LHCN-M2 (cell line): Measurements from ENCODE around the gene EDC4. TPM values are rescaled to one million over a fixed set of nuclear protein-coding genes. Genes with fewer than 3 reads are reported as not detected.
"Not testable (repeated sequence)": the region's sequence is repeated elsewhere in the genome, so short reads cannot be mapped to it uniquely, and the experiment has no call there.

Source experiments
- DNase-seq: peaks from one replicate; pipeline ENCODE4 v3.0.0-alpha.2; 2012; ENCODE audit warnings: low read depth
- polyA plus RNA-seq: library from polyadenylated mRNA; unstranded; fragments of >200 nt; gene quantifications from one replicate; pipeline ENCODE4 v1.2.1, GENCODE V29; 2012; ENCODE audit warnings: missing spikeins
- total RNA-seq: library from RNA; depleted of rRNA; stranded (reverse); fragments of >200 nt; gene quantifications from 2 replicates; pipeline ENCODE4 v1.2.3, GENCODE V29; 2014; rRNA removed

The EDC4 gene, protein sequence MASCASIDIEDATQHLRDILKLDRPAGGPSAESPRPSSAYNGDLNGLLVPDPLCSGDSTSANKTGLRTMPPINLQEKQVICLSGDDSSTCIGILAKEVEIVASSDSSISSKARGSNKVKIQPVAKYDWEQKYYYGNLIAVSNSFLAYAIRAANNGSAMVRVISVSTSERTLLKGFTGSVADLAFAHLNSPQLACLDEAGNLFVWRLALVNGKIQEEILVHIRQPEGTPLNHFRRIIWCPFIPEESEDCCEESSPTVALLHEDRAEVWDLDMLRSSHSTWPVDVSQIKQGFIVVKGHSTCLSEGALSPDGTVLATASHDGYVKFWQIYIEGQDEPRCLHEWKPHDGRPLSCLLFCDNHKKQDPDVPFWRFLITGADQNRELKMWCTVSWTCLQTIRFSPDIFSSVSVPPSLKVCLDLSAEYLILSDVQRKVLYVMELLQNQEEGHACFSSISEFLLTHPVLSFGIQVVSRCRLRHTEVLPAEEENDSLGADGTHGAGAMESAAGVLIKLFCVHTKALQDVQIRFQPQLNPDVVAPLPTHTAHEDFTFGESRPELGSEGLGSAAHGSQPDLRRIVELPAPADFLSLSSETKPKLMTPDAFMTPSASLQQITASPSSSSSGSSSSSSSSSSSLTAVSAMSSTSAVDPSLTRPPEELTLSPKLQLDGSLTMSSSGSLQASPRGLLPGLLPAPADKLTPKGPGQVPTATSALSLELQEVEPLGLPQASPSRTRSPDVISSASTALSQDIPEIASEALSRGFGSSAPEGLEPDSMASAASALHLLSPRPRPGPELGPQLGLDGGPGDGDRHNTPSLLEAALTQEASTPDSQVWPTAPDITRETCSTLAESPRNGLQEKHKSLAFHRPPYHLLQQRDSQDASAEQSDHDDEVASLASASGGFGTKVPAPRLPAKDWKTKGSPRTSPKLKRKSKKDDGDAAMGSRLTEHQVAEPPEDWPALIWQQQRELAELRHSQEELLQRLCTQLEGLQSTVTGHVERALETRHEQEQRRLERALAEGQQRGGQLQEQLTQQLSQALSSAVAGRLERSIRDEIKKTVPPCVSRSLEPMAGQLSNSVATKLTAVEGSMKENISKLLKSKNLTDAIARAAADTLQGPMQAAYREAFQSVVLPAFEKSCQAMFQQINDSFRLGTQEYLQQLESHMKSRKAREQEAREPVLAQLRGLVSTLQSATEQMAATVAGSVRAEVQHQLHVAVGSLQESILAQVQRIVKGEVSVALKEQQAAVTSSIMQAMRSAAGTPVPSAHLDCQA (N-terminal part only)
- 59.2 and 67.7 TPM in 2 replicates for total RNA-seq
- polyA plus RNA-seq, result 47.2 TPM

DNA sequence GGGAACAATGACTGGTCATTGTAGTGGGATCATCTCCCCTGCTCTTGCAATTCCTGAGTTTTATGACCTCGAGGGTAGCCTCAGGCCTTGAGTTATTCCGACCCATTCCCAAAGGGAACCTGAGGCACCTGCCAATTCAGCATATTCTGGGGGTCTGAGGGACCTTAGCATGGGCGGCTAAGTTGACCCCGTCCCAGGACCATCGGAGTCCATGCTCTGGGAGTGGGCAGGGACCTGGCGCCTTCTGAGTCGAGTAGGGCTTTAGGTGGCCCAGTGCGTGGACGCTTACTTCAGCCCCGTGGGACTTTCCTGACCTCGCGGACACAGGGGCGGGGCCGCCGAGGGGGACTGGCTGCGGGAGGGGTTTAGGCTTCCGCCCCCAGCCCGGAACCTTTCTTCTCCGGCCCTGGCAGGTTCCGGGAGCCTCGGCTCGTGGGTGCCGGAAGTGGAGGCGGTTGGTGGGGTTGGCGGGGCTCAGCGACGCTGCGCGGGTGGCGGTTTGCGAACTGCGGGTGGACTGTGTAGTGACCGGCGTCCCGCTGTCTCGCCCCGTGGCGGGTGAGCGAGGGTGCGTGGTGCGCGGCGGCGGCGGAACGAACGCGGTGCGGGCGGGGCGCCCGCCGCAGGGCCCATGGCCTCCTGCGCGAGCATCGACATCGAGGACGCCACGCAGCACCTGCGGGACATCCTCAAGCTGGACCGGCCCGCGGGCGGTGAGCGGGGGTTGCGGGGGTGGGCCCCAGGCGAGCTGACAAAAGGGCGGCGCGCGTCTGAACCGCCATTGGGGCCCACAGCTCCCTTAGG lies at the start of gene EDC4:
Gene EDC4, plus strand, starts transcription at position 422 of the 804 bp plus-strand sequence. Its CDS starts 210 bp downstream, at position 632.
- DNase-seq, result peak; percentile 70

DNA sequence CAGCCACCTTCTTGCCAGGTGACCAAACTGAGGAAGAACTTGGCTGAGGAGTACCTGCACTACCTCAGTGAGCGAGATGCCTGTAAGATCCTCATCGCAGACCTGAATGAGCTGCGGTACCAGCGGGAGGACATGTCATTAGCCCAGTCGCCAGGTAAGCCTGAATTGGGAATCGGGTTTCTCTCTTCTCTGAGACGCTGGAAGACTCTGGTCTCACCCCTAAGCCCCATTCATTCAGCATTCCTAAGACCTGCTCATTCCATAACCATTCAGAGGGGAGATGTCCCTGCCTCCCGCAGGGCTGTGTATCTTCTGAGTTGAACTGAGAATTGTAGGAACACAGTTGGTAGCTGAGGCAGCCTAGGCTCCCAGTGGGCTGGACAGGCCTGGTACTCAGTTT lies 47.7 kb upstream of the EDC4 start:
- DNase-seq, result no peak

DNA sequence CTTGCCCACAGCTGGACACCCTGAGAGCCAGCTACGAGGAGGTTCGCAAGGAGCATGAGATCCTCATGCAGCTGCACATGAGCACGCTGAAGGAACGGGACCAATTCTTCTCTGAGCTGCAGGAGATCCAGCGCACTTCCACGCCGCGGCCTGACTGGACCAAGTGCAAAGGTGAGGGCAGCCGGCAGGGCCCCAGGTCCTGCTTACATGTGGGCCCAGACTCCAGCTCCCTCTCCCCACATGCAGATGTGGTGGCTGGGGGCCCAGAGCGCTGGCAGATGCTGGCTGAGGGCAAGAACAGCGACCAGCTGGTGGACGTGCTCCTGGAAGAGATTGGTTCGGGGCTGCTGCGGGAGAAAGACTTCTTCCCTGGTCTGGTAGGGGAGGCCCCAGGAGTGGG lies 46.9 kb upstream of the EDC4 start:
- no peak for DNase-seq

DNA sequence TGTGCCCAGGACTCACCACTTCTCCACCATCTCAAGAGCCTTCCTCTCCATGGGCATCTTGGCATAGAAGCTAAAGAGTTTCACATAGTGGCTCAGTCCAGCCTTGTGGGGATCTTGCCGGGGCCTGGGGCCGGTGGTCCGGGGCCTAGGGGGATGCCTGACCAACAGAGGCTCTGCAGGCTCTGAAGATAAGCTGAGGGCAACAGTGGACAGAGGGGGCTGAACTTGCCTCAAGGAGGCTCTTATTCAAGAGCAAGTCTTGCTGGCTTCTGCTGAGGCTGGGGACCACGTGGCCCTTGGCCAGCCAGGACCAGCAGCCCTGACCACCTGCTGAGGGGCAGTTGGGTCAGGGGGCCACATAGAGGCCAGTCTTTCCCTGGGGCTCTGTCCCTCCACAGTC lies 44.2 kb upstream of the EDC4 start:
- no peak for DNase-seq

DNA sequence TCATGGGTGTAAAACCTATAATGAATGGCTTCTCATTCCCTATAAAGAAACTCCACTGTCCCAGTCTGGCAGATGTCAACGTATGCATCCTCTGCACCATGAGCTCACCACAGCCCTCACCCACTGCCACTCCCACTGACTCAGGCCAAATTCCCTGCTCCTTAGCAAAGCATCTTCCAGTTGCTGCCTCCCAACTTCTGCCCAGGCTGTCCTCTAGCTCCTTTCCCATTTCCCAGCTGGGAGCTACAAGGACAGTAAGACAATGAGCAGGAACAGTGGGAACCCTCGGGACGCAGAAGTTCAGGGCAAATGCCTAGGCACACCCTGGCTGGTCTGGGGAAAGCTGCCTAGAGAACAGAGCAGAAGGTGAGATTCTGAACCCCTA lies 39.8 kb upstream of the EDC4 start:
- DNase-seq, result peak; percentile 73

DNA sequence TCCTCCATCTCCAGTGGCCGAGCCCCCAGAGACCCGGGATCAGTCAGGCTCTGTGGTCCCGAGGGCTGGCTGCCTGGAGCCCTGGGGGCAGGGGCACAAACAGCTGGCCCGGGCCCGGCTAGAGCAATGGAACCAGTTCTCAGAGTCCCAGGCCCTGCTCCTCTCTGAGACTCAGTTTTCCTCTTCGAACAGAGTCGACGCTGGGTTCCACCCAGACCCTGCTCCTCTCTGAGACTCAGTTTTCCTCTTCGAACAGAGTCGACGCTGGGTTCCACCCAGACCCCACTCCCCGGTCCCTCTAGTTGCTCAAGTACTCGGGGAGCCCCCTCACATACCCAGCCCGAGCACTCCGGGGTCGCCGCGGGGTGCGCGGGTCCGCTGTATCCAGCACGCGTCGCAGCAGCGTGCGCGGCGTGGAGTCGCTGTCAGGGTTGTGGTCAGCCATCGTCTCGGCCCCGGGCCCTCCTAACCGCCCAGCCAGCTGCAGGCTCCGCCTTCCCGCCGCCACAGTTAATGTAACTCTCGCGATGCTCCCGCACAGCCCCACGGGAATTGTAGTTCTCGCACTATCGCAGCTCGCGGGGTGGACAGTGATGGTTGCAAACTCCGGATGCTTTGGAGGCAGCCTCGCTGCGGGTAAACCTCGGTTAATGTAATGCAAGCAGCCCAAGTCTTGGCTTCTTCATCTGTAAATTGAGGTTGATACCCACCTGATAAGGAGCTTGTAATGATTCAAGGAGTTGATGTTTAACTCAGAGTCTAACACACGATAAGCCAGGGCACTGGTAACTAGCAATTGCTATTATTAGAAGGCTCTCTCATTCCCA lies 39.2 kb upstream of the EDC4 start:
- peak; percentile 86 for DNase-seq

DNA sequence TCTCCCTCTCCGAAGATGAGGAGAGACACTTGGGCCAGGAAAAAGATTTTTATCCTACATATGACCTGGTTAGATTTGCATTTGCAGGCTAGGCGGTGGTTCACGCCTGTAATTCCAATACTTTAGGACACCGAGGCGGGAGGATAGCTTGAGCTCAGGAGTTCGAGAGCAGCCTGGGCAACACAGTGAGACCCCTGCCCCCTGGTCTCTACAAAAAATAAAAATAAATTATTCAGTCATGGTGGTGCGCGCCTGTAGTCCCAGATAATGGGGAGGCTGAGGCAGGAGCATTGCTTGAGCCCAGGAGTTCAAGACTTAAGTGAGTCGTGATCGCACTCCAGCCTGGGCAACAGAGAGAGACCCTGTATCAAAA lies 38.6 kb upstream of the EDC4 start:
- DNase-seq, result no peak

DNA sequence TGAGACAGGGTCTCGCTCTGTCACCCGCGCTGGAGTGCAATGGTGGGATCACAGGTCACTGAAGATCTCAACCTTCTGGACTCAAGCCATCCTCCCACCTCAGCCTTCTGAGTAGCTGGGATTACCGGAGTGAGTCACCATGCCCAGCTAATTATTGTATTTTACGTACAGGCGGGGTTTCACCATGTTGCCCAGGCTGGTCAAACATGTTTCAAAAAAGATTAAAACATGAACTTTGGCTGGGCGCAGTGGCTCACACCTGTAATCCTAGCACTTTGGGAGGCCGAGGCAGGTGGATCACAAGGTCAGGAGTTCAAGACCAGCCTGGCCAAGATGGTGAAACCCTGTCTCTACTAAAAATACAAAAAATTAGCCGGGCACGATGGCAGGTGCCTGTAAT lies 35.7 kb upstream of the EDC4 start:
- DNase-seq, result not testable (repeated sequence)

DNA sequence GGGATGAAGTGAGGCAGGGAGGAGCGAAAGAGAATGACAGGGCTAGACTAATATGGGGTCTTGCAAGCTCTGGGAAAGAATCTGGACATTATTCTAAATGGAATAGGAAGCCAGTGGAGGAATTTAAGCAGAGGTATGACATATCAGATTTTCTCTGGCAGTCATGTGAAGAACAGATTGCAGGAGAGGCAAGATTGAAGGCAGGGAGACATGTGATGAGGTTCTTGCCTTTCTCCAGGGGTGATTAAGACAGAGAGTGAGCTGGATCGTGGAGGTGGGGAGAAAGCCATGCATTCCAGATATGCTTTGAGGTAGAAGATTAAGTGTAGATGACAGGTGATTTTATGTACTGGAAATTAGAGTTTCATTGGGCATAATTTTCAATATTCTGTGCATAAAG lies 35.0 kb upstream of the EDC4 start:
- DNase-seq, result no peak

DNA sequence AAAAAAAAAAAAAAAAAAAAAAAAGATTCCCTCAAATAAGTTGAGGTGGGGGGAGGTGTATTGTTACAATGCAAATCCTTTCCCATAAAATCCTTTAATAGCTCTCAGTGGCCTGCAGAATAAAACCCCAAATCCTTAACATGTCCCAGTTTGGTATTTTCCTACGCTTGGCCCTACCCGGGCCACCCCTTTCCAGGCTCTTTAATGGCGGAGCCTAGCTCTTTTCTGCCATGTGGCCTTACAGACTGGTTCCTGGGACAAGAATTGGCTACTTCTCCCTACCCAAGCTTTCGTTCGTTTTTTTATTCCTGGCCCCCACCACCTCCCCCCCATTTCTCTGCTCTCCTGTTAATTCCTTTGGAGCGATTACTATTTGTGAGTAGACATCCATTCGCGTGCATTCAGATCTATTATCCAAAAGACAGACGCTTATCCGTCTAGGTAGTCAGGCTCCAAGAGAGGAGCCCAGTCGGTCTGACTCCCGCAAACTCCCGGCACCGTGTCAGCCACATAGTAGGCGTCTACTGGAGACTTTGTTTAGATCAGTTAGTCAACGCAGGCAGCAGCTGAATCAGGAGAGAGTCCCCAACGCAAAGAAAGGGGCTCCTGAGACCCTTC lies 31.5 kb upstream of the EDC4 start:
- no peak for DNase-seq

DNA sequence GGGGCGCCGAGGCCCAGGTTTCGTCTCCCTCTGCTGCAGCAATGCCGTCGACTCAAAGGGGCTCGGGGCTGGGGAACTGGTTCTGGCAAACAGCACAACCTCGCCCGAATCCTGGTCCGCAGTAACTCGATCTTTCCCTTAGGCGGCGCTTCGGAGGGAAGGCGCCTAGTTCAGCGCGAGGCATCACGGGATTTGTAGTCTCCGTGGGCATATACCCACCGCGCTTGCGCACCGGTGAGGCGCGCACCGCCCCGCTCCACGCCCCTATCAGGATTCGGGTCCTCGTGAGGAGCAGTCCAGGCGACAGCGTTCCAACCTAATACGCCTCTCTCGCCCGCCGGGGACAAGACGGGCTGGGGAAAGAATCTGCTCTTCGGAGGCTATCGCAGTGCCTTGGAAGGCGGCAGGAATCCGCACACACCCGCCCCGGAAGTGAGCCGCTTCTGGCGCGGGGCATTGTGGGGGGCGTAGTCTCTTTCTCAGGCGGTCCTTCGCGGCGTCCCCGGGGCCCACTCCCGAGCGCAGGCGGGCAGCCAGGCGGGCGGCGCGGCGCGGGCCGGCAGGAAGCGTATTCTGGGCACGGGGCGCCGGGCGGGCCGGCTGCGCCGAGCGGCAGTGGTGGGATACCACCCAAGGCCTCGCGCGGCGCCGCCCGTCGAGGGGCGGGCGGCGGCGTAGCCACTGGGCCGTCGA lies 30.9 kb upstream of the EDC4 start, which contains the start of gene THAP11:
Gene THAP11, plus strand, starts transcription at position 505 of the 693 bp plus-strand sequence. CDS start 235 bp downstream, outside the sequence.
- peak; percentile 92 for DNase-seq

DNA sequence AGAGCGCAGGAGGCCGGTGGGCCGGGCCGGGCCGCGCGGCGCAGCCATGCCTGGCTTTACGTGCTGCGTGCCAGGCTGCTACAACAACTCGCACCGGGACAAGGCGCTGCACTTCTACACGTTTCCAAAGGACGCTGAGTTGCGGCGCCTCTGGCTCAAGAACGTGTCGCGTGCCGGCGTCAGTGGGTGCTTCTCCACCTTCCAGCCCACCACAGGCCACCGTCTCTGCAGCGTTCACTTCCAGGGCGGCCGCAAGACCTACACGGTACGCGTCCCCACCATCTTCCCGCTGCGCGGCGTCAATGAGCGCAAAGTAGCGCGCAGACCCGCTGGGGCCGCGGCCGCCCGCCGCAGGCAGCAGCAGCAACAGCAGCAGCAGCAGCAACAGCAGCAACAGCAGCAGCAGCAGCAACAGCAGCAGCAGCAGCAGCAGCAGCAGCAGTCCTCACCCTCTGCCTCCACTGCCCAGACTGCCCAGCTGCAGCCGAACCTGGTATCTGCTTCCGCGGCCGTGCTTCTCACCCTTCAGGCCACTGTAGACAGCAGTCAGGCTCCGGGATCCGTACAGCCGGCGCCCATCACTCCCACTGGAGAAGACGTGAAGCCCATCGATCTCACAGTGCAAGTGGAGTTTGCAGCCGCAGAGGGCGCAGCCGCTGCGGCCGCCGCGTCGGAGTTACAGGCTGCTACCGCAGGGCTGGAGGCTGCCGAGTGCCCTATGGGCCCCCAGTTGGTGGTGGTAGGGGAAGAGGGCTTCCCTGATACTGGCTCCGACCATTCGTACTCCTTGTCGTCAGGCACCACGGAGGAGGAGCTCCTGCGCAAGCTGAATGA lies 30.1 kb upstream of the EDC4 start:
- peak; percentile 53 for DNase-seq

DNA sequence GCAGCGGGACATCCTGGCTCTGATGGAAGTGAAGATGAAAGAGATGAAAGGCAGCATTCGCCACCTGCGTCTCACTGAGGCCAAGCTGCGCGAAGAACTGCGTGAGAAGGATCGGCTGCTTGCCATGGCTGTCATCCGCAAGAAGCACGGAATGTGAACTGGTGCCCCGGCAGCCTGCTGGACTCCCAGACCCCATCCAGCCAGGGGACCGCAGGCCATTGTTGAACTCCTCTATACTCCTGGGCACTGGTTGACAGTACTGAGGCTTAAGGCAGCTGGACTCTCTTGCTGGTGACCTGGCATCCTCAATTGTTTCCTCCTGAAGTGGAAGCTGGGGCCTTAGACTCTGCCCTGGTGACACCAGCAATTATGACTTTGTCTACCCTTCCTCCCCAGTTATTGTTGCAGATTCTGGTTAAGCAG lies 29.5 kb upstream of the EDC4 start:
- no peak for DNase-seq

DNA sequence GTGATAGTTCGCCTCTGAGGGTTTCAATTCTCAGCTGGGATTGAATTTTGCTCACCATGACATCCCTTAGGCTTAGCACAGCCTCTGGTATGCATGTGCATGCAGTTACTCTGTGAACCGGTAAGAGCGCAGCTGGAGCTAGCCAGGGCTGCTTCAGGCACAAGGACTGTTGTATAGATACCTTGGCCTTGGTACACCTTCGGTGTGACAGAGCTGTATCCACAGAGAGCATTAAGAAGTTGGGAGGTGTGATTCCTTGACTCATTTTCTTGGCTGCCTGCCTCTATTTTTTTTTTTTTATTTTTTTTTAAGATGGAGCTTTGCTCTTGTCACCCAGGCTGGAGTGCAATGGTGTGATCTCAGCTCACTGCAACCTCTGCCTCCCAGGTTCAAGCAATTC lies 28.4 kb upstream of the EDC4 start:
- DNase-seq, result no peak

DNA sequence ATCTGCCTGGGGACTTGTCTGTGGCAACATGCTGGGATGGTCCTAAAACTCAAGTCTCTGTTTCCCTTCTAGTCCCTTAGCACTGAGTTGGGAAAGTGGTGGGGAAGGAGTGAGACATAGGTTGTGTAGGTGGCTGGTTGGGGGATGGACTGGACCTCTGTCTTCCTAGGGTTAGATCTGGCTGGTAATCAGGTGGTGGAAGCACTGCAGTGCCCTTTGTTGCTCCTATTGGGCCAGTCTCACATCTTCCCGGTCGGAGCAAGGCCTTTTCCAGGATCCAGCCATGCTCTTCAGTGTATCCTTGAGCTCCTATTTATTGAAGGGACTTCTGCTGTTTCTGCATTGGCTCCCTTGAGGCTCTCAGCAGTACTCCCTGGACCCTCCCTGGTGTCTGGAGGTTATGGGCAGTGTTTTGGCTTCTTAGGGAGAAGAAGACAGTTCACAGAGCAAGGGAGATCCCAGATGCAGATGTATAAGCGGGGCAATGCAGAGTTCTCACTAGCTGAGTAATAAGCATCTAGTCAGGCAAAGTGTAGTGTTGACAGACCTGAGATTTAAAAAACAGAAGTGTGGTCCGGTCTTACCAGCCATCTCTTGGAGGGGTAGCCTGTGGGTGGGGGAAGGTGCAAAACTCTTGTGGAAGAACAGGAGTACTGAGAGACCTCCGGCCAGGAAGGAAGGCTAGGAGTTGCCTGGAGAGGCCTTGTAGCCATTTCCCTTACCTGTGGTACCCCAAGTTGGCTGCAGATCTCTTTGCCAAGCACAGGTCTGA lies 27.4 kb upstream of the EDC4 start:
- DNase-seq, result no peak

DNA sequence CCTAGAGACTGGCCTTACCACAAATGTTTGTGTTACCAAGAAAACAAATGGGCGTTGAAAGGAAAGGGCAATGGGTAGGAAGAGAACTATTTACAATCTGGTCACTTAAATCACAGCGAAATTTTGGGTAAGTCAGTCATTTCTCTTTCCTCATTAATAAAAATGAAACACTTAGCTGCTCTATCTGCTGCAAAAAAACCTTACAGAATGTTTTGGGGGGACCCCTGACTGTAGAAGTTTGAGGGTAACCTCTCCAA lies 26.9 kb upstream of the EDC4 start:
- no peak for DNase-seq

DNA sequence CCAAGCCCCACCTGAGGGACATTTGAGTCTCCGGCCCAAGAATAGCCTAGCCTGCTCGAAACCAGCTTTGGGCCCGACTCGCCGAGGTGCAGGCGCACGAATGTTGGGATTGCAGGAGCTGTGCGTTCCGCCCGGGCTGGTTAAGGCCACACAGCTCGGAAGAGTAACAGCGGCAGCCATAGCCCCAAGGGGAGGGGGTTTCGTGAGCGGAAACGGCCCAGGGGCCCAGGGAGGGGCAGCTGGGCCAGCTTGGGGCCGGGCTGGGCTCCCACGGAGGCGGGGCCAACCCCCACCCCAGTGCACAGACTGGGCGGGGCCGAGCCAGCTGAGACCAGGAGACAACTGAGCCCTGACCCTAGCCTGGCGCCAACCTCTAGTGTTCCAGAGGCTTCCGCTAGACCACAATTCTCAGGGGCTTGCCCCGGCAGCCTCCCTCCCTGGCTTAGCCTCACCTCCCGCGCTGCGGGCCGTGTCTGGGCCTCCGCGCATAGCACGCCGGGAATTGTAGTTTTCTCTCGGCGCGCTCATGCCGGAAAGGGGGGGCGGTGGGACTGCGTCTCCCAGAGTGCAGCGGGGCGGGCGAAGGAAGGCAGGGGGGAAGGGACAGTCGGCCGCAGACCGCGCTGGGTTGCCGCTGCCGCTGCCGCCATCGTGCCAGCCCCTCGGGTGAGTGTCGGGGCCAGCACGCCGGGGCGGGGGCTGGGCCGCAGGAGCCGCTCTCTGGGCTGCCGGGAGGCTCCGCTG lies 26.4 kb upstream of the EDC4 start, which contains the start of gene NUTF2:
Gene NUTF2, plus strand, starts transcription at position 614 of the 744 bp plus-strand sequence. CDS start 18,198 bp downstream, outside the sequence.
- DNase-seq, result peak; percentile 96
